PC-3 (cell line): ENCODE data around the gene OPA3. TPM values are rescaled to one million over a fixed set of nuclear protein-coding genes. Genes with fewer than 3 reads are reported as not detected.

Source experiments
- ATAC-seq: fragments of 200-7000 bp; cut with Tn5 transposase; 2 replicates; pipeline ENCODE4 v1.9.1; 2020; ENCODE audit warnings: mild to moderate bottlenecking, moderate library complexity
- BruUV-seq: library from RNA; stranded (reverse); fragments of 400-500 nt; replicated peaks from 2 replicates; lab custom pipeline; 2021; lab: Mats Ljungman, UMichigan
- CTCF ChIA-PET: fragments of 300-600 bp; sonication (Branson Sonifier 250); formaldehyde crosslinking; loops from one replicate; lab custom pipeline; 2022; ENCODE audit warnings: antibody characterized with exemption; lab: Charles Lee
- POLR2A ChIA-PET: fragments of 300-600 bp; sonication (Branson Sonifier 250); formaldehyde crosslinking; loops from one replicate; lab custom pipeline; 2022; ENCODE audit warnings: antibody characterized with exemption; ENCODE audit not compliant: unreplicated experiment; lab: Charles Lee
- DNase-seq: peaks from one replicate; pipeline ENCODE4 v3.0.0-alpha.2; 2015
- H2AFZ ChIP-seq: fragments of 300-600 bp; sonication (generic); 2 replicates; pipeline ENCODE4 v1.6.0; 2016; ENCODE audit warnings: antibody characterized with exemption, low read length
- H3F3A ChIP-seq: fragments of 300-600 bp; sonication (generic); one replicate; pipeline ENCODE4 v1.6.0; 2017; ENCODE audit warnings: antibody characterized with exemption, low read length, control low read depth, mild to moderate bottlenecking; ENCODE audit not compliant: unreplicated experiment
- H3K27ac ChIP-seq: fragments of 300-600 bp; sonication (generic); 2 replicates; pipeline ENCODE4 v1.5.1; 2016; ENCODE audit warnings: mild to moderate bottlenecking, low read length
- H3K27me3 ChIP-seq: fragments of 300-600 bp; sonication (generic); 2 replicates; pipeline ENCODE4 v1.6.1; 2016; ENCODE audit warnings: low read length, mixed read lengths
- H3K36me3 ChIP-seq: fragments of 300-600 bp; sonication (generic); 2 replicates; pipeline ENCODE4 v1.6.1; 2016; ENCODE audit warnings: low read depth, mixed run types, low read length, mixed read lengths
- H3K4me1 ChIP-seq: fragments of 300-600 bp; sonication (generic); 2 replicates; pipeline ENCODE4 v1.5.1; 2016; ENCODE audit warnings: low read length; ENCODE audit not compliant: insufficient read depth
- H3K4me2 ChIP-seq: fragments of 300-600 bp; sonication (generic); 2 replicates; pipeline ENCODE4 v1.6.0; 2016; ENCODE audit warnings: low read length
- H3K4me3 ChIP-seq: fragments of 300-600 bp; sonication (generic); 2 replicates; pipeline ENCODE4 v1.5.1; 2016; ENCODE audit warnings: mild to moderate bottlenecking, low read length, mixed read lengths
- H3K79me2 ChIP-seq: fragments of 300-600 bp; sonication (generic); 2 replicates; pipeline ENCODE4 v1.6.1; 2017; ENCODE audit warnings: low read length, mixed read lengths
- H3K9ac ChIP-seq: fragments of 300-600 bp; sonication (generic); 2 replicates; pipeline ENCODE4 v1.6.0; 2016; ENCODE audit warnings: mild to moderate bottlenecking, low read length
- H3K9me2 ChIP-seq: fragments of 300-600 bp; sonication (generic); replicated peaks from 2 replicates; pipeline ENCODE4 v1.6.1; 2016; ENCODE audit warnings: mixed run types, low read length, mixed read lengths
- H3K9me3 ChIP-seq: fragments of 300-600 bp; sonication (generic); 2 replicates; pipeline ENCODE4 v1.6.1; 2016; ENCODE audit warnings: low read length, mixed read lengths
- H4K20me1 ChIP-seq: fragments of 300-600 bp; sonication (generic); 2 replicates; pipeline ENCODE4 v1.6.1; 2016; ENCODE audit warnings: low read length, mixed read lengths
- CTCF ChIP-seq: fragments of 300-600 bp; sonication (generic); conservative IDR thresholded peaks from 2 replicates; pipeline ENCODE4 v1.5.1; 2017; ENCODE audit warnings: antibody characterized with exemption, low read depth, mild to moderate bottlenecking, low read length
- EZH2 ChIP-seq: fragments of 300-600 bp; sonication (generic); IDR thresholded peaks from one replicate; pipeline ENCODE4 v1.6.1; 2017; ENCODE audit warnings: antibody characterized with exemption, mild to moderate bottlenecking, low read length; ENCODE audit not compliant: unreplicated experiment
- EZH2phosphoT487 ChIP-seq: fragments of 300-600 bp; sonication (generic); IDR thresholded peaks from 2 replicates; pipeline ENCODE4 v1.6.1; 2018; ENCODE audit warnings: mild to moderate bottlenecking, antibody characterized with exemption, low read length, borderline replicate concordance
- intact Hi-C: fragments of 100-400 bp; cut with micrococcal nuclease; formaldehyde crosslinking; loops from 2 replicates; pipeline ENCODE4 v1.9.0; 2023
- total RNA-seq: library from RNA; depleted of rRNA; stranded (reverse); fragments of >200 nt; gene quantifications from 2 replicates; pipeline ENCODE4 v1.2.3, GENCODE V29; 2014

The OPA3 gene
- total RNA-seq, 1 experiment from 2014 or later = 9.4 TPM

DNA sequence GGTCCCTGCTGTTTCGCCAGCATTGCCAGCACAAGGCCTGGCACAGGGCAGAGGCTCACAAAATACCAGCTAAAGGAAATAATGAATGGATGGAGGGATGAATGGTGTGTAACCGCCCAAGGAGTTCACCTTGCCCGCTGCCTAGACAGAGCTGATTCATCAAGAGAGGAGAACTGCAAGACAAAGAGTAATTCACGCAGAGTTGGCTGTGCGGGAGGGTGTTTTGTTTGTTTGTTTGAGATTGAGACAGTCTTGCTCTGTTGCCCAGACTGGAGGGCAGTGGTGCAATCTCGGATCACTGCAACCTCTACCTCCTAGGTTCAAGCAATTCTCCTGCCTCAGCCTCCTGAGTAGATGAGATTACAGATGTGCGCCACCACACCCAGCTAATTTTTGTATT, 3.0 kb downstream of the OPA3 start:
- ChIA-PET POLR2A (no interaction called here), CTCF (no interaction called here)
- no peak overlapping the region for H3K4me3 ChIP-seq
- peaks cover 10% of the 10 kb centered on the region for H3F3A ChIP-seq
- H3K9me3 ChIP-seq = no peaks in the 10 kb centered on the region
- no peak overlapping the region for H2AFZ ChIP-seq
- H3K4me1 ChIP-seq = peaks cover 33% of the 10 kb centered on the region
- H3K27me3 ChIP-seq = no peaks in the 10 kb centered on the region
- no peaks in the 10 kb centered on the region for H3K9me2 ChIP-seq
- DNase-seq = no peak
- no peak for ATAC-seq
- intact Hi-C loops = loop anchor here (10.0 kb wide), 1 partner anchor 63 kb away; no protein-coding TSS in a partner anchor
- TF ChIP-seq EZH2phosphoT487 (no peak), EZH2 (no peak), CTCF (no peak)
- peaks cover 41% of the 10 kb centered on the region for H3K79me2 ChIP-seq
- peak overlapping the region; percentile 21; the same call in 1 of the 2 replicates for H3K27ac ChIP-seq
- no peak overlapping the region for H3K9ac ChIP-seq
- no peak overlapping the region for H3K4me2 ChIP-seq
- BruUV-seq = no TSS peak
- H3K36me3 ChIP-seq = no peaks in the 10 kb centered on the region
- no peaks in the 10 kb centered on the region for H4K20me1 ChIP-seq

- POLR2A ChIA-PET = no interaction called here
- Histone ChIP-seq H3F3A (peaks cover 14% of the 10 kb centered on the region), H3K27me3 (no peaks in the 10 kb centered on the region), H3K9me2 (no peaks in the 10 kb centered on the region), H4K20me1 (no peaks in the 10 kb centered on the region), H3K9me3 (no peaks in the 10 kb centered on the region), H3K79me2 (peaks cover 60% of the 10 kb centered on the region), H2AFZ (no peak overlapping the region), H3K9ac (no peak overlapping the region), H3K27ac (peak overlapping the region; percentile 62), H3K4me1 (peaks cover 38% of the 10 kb centered on the region), H3K4me3 (no peak overlapping the region), H3K4me2 (0 out of 2 replicates have a peak overlapping the region, but pooled peaks have one; percentile 13), H3K36me3 (no peaks in the 10 kb centered on the region)
- no peak for DNase-seq
- ATAC-seq = no peak
- TF ChIP-seq EZH2phosphoT487 = no peak
- no peak for TF ChIP-seq CTCF
- TF ChIP-seq EZH2 = no peak
- intact Hi-C loops = no loop called here
- BruUV-seq = no TSS peak
- CTCF ChIA-PET = no interaction called here
Observed at GRCh38 chr19:45578861-45579260, 5.7 kb downstream of the OPA3 start.

DNA sequence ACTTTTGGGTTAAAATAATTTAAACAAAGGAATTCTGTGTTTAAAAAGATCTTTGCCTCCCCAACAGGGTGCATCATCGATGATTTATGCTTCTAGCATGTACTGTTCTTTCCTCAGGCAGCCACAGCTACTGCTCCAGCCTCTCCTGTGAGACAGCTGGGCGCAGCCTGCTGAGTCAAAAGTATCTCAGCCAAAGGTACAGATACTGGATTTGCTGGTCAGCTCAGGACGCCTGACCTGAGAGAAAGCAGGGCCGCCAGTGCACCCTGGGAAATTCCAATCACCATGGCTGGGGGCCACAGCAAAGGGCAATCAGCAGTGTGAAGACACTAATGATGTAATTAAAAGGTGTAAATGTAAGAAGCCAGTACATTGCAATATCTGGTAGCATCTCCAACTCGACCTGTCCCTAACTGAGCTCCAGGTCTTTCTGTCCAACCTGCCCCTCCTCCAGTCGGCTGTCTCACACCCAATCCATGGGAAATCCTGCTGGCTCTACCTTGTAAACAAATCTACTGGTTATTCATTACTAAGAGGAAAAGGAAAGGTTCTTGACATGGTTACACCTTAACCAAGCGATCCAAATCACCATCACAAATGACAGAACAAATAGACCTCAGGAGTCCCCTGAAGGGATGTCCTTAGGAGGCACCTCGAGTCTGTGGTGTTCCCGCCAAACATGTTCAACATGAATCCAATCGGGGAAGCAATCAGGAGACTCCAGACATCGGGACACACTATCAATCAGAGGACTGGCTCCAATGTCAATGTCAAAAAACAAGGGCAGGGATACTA, 7.3 kb downstream of the OPA3 start:
- Histone ChIP-seq H3K27me3 (no peaks in the 10 kb centered on the region), H3K27ac (peak overlapping the region; percentile 100), H3F3A (peaks cover 14% of the 10 kb centered on the region), H3K9me2 (no peaks in the 10 kb centered on the region), H3K9me3 (no peaks in the 10 kb centered on the region), H3K9ac (peak overlapping the region; percentile 88), H3K36me3 (no peaks in the 10 kb centered on the region), H3K4me3 (peak overlapping the region; percentile 40), H3K4me1 (peaks cover 34% of the 10 kb centered on the region), H4K20me1 (no peaks in the 10 kb centered on the region), H3K79me2 (peaks cover 56% of the 10 kb centered on the region), H3K4me2 (peak overlapping the region; percentile 71), H2AFZ (peak overlapping the region; percentile 20; the same call in 1 of the 2 replicates)
- ChIA-PET CTCF (interaction anchor here (1.2 to 1.3 kb wide), 2 partner anchors 19 to 64 kb away, joined by 6 to 7 read pairs; no protein-coding TSS in a partner anchor), POLR2A (interaction anchor here (0.8 kb wide), 1 partner anchor 128 kb away, joined by 3 read pairs; no protein-coding TSS in a partner anchor)
- peak; percentile 95 for DNase-seq
- TF ChIP-seq EZH2phosphoT487 (no peak), CTCF (no peak), EZH2 (no peak)
- intact Hi-C loops = no loop called here
- peak; percentile 99 for ATAC-seq
- BruUV-seq = TSS peak; percentile 65
